ENCODE data around the gene PLPPR1.

DNA sequence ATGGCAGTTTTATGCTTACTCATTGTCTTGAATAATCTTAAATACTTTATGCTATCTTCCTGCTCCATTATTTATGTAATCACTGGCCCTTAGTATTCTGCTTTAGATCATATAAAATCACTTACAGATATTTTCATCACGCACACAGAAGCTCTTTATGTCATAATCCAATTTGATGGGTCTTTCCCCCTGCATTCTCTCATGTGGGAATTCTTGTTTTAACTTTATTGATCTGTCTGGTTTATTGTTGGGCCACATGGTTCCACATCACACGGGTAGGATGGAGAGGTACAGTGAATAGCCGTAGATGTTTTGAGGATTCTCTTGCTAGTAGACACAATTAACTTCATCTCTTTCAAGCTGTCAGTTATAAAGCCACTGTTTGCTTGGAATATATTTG is 27.0 kb downstream of the PLPPR1 start:
- TF ChIP-seq, protein P1, sequence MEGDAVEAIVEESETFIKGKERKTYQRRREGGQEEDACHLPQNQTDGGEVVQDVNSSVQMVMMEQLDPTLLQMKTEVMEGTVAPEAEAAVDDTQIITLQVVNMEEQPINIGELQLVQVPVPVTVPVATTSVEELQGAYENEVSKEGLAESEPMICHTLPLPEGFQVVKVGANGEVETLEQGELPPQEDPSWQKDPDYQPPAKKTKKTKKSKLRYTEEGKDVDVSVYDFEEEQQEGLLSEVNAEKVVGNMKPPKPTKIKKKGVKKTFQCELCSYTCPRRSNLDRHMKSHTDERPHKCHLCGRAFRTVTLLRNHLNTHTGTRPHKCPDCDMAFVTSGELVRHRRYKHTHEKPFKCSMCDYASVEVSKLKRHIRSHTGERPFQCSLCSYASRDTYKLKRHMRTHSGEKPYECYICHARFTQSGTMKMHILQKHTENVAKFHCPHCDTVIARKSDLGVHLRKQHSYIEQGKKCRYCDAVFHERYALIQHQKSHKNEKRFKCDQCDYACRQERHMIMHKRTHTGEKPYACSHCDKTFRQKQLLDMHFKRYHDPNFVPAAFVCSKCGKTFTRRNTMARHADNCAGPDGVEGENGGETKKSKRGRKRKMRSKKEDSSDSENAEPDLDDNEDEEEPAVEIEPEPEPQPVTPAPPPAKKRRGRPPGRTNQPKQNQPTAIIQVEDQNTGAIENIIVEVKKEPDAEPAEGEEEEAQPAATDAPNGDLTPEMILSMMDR (IDR thresholded peaks at IDR 0.05), result no peak
- no peak for TF ChIP-seq POLR2AphosphoS5 (IDR thresholded peaks at IDR 0.05; ENCODE audit: low read depth, low read length)
- TF ChIP-seq SIN3A (IDR thresholded peaks at IDR 0.05; ENCODE audit: borderline replicate concordance, insufficient read depth, low read depth, low read length), result no peak

Measured in Panc1 (cell line).